NB4 (cell line): ENCODE results near the gene KIR3DL3.
"Not testable (repeated sequence)": the region's sequence is repeated elsewhere in the genome, so short reads cannot be mapped to it uniquely, and the experiment has no call there.

ENCODE experiments used
- DNase-seq: peaks from one replicate; pipeline ENCODE4 v3.0.0; 2010; ENCODE audit warnings: low read depth
- H3K4me3 ChIP-seq: one replicate; pipeline ENCODE4 v1.5.1; 2011; ENCODE audit warnings: mild to moderate bottlenecking, low read depth, low read length, moderate library complexity

Gene KIR3DL3

DNA sequence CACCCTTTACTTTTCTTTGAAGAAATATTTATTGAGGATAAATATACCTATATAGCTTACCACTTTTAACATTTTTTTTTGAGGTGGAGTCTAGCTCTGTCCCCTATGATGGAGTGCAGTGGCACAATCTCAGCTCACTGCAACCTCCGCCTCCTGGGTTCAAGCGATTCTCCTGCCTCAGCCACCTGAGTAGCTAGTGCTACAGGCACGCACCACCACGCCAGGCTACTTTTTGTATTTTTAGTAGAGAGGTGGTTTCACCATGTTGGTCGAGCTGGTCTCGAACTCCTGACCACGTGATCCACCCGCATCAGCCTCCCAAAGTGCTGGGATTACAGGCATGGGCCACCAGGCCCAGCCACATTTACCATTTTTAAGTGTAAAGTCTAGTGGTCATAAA is 51.6 kb downstream of the KIR3DL3 start:
- H3K4me3 ChIP-seq: not testable (repeated sequence)

DNA sequence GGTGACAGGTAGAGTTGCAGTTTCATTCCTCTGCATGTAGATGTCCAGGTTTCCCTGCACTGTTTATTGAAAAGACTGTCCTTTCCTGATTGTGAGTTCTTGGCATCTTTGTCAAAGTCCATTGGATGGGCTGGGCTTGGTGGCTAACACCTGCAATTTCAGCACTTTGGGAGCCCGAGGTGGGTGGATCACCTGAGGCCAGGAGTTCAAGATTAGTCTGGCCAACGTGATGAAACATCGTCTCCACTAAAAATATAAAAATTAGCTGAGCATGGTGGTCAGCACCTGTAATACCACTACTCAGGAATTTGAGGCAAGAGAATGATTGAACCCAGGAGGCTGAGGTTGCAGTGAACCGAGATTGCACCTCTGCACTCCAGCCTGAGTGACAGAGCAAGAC is 53.6 kb downstream of the KIR3DL3 start:
- DNase-seq, H3K4me3 ChIP-seq: not testable (repeated sequence)

More for the DNA sequence above, 51.6 kb downstream of the KIR3DL3 start:
- DNase-seq: not testable (repeated sequence)

DNA sequence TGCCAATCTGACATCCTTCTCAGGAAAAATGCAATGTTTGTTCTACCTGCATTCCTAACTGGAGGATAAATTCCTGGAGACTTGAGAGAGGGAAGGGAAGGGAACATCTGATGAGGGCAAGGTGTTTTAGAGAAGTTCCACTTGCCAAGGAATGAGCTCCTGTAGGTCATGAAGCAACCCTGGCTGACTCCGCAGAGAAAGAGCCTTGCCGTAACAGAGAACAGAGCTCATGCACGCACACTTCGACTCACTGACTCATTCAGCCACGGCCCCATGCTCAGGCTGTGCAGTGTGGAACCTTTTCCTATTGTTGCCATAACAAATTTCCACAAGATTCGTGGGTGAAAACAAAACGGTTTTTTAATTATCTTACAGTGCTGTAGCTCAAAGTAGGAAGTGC is 54.7 kb downstream of the KIR3DL3 start:
- not testable (repeated sequence) for H3K4me3 ChIP-seq, DNase-seq

DNA sequence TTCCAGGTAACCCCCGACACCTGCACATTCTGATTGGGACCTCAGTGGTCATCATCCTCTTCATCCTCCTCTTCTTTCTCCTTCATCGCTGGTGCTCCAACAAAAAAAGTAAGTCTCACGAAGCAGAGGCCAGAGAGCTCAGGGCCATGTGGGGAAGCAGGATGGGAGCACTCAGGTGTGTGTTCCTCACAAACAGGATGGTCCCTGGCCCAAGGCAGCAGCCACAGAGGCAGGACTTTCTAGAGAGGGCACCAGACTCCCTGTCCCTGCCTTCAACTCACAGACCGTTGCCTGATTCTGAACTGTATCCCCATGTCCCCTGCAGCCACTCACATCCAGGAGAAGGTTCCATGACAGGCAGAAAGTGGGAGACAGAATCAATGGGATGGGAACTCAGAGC is 58.7 kb downstream of the KIR3DL3 start:
- DNase-seq, H3K4me3 ChIP-seq: not testable (repeated sequence)
